ENCODE measurements around the gene RGP1.

The RGP1 gene

GRCh38 chr9:35705836-35706430, 43.2 kb upstream of the RGP1 start:
- TF ChIP-seq ZSCAN16 (tag by site-specific recombination; IDR thresholded peaks at IDR 0.05) (no peak), ZNF837 (tag by site-specific recombination; IDR thresholded peaks at IDR 0.05) (no peak), ZIC2 (tag by site-specific recombination; IDR thresholded peaks at IDR 0.05) (no peak), ZNF843 (tag by site-specific recombination; IDR thresholded peaks at IDR 0.05) (no peak), ZNF23 (tag by site-specific recombination; IDR thresholded peaks at IDR 0.05; ENCODE audit: borderline replicate concordance) (no peak), KLF8 (tag by site-specific recombination; IDR thresholded peaks at IDR 0.05) (no peak), SALL2 (tag by site-specific recombination; IDR thresholded peaks at IDR 0.05; ENCODE audit: borderline replicate concordance) (no peak), ZNF785 (tag by site-specific recombination; IDR thresholded peaks at IDR 0.05) (no peak), PATZ1 (tag by site-specific recombination; IDR thresholded peaks at IDR 0.05) (no peak), YY1 (tag by site-specific recombination; IDR thresholded peaks at IDR 0.05) (no peak), MYNN (tag by site-specific recombination; IDR thresholded peaks at IDR 0.05; ENCODE audit: borderline replicate concordance) (no peak)
- Histone ChIP-seq H3K9me3 (ENCODE audit: control insufficient read depth, insufficient read depth, low read depth, low read length) (no peaks in the 10 kb centered on the region), H3K36me3 (ENCODE audit: control insufficient read depth in 2 of 2, insufficient read depth in 1 of 2, low read length in 2 of 2) (peaks cover 35 to 94% of the 10 kb centered on the region in 2 experiments), H3K4me3 (ENCODE audit: low read depth, low read length) (no peak overlapping the region), H3K27ac (ENCODE audit: extremely low read depth, low read depth, low read length) (no peak overlapping the region), H3K4me1 (ENCODE audit: control insufficient read depth, insufficient read depth, low read length) (no peaks in the 10 kb centered on the region)
- CTCF ChIA-PET, result interaction anchor here (0.9 to 1.5 kb wide), 6 partner anchors 9 to 176 kb away, joined by 3 to 6 read pairs (median 4); no protein-coding TSS in a partner anchor
- POLR2A ChIA-PET, result interaction anchor here (0.6 to 1.8 kb wide), 3 partner anchors 11 to 58 kb away, joined by 3 to 4 read pairs (median 3); partner anchors contain the start of genes CREB3 and TLN1

- TF ChIP-seq ZNF266 (tag by site-specific recombination; IDR thresholded peaks at IDR 0.05; ENCODE audit: low read depth) (no peak), ZNF747 (tag by site-specific recombination; IDR thresholded peaks at IDR 0.05) (no peak), ZNF623 (tag by site-specific recombination; IDR thresholded peaks at IDR 0.05) (no peak), GLIS2 (tag by site-specific recombination; IDR thresholded peaks at IDR 0.05) (no peak)
- POLR2A ChIA-PET, result interaction anchor here (1.8 kb wide), 1 partner anchor 25 kb away, joined by 4 read pairs; the partner anchor contains the start of genes CREB3 and TLN1
- Histone ChIP-seq H3K27ac (ENCODE audit: extremely low read depth, low read depth, low read length) (no peak overlapping the region), H3K9me3 (ENCODE audit: control insufficient read depth, insufficient read depth, low read depth, low read length) (no peaks in the 10 kb centered on the region), H3K36me3 (ENCODE audit: control insufficient read depth in 2 of 2, insufficient read depth in 1 of 2, low read length in 2 of 2) (peaks cover 25 to 94% of the 10 kb centered on the region in 2 experiments), H3K4me3 (ENCODE audit: low read depth, low read length) (no peak overlapping the region), H3K4me1 (ENCODE audit: control insufficient read depth, insufficient read depth, low read length) (no peaks in the 10 kb centered on the region)
- CTCF ChIA-PET, result interaction anchor here (0.9 to 6.4 kb wide), 4 partner anchors 10 to 61 kb away, joined by 3 to 47 read pairs (median 4); no protein-coding TSS in a partner anchor
These were observed 42.1 kb upstream of the RGP1 start for GRCh38 chr9:35706951-35707350.

DNA sequence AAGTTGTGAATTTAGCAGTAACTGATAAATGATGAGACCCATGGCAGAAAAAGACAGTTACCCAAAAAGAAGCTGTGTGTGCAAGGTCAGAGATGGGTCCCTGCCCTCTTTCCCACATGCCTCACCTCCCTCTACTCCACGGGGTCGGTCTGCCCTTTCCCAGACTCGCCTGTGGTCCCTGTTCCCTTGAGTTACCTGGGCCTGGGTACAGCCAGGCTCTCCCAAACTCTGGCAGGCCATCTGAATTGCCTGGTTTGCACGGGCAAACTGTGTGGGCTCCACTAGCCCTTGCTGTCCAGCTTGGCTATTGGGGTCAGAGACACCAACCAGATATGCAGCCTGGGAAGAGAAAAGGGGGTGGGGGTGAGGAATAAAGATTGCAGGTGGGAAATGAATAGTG, 40.9 kb upstream of the RGP1 start:
- CTCF ChIA-PET, result interaction anchor here (0.6 to 6.4 kb wide), 7 partner anchors 7 to 1117 kb away, joined by 3 to 47 read pairs (median 3); no protein-coding TSS in a partner anchor
- Histone ChIP-seq H3K27ac (ENCODE audit: extremely low read depth, low read depth, low read length) (no peak overlapping the region), H3K36me3 (ENCODE audit: control insufficient read depth in 2 of 2, insufficient read depth in 1 of 2, low read length in 2 of 2) (peaks cover 22 to 93% of the 10 kb centered on the region in 2 experiments), H3K9me3 (ENCODE audit: control insufficient read depth, insufficient read depth, low read depth, low read length) (no peaks in the 10 kb centered on the region), H3K4me3 (ENCODE audit: low read depth, low read length) (no peak overlapping the region), H3K4me1 (ENCODE audit: control insufficient read depth, insufficient read depth, low read length) (no peaks in the 10 kb centered on the region)
- POLR2A ChIA-PET, result no interaction called here
- TF ChIP-seq ZBTB44 (tag by site-specific recombination; IDR thresholded peaks at IDR 0.05) (no peak), RBAK (tag by site-specific recombination; IDR thresholded peaks at IDR 0.05) (no peak), ZNF112 (tag by site-specific recombination; IDR thresholded peaks at IDR 0.05) (no peak), ZNF223 (tag by site-specific recombination; IDR thresholded peaks at IDR 0.05) (no peak), TRIM28 (IDR thresholded peaks at IDR 0.05; ENCODE audit: borderline replicate concordance, low read length) (no peak), ZNF707 (tag by site-specific recombination; IDR thresholded peaks at IDR 0.05) (no peak), ZSCAN30 (tag by site-specific recombination; IDR thresholded peaks at IDR 0.05) (no peak), ZNF654 (tag by site-specific recombination; IDR thresholded peaks at IDR 0.05; ENCODE audit: low read depth) (no peak)
- TF ChIP-seq, protein P1, sequence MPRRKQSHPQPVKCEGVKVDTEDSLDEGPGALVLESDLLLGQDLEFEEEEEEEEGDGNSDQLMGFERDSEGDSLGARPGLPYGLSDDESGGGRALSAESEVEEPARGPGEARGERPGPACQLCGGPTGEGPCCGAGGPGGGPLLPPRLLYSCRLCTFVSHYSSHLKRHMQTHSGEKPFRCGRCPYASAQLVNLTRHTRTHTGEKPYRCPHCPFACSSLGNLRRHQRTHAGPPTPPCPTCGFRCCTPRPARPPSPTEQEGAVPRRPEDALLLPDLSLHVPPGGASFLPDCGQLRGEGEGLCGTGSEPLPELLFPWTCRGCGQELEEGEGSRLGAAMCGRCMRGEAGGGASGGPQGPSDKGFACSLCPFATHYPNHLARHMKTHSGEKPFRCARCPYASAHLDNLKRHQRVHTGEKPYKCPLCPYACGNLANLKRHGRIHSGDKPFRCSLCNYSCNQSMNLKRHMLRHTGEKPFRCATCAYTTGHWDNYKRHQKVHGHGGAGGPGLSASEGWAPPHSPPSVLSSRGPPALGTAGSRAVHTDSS (tag by site-specific recombination; IDR thresholded peaks at IDR 0.05), result no peak

All from HEK293 (cell line).